Loucy (cell line): ENCODE results near the gene FHIP1A.

Experiments
- EZH2phosphoT487 ChIP-seq: fragments of 200-600 bp; IDR thresholded peaks from 2 replicates; pipeline ENCODE4 v1.6.1; 2018; ENCODE audit warnings: antibody characterized with exemption, mild to moderate bottlenecking, moderate library complexity, borderline replicate concordance
- TF ChIP-seq, protein P1 (sequence below): fragments of 200-600 bp; sonication (generic); conservative IDR thresholded peaks from 2 replicates; pipeline ENCODE4 v1.5.1; 2014; ENCODE audit warnings: mild to moderate bottlenecking, antibody characterized with exemption, low read length

GRCh38 chr4:151407466-151408379, 1.3 kb upstream of the FHIP1A start:
- TF ChIP-seq, protein P1, sequence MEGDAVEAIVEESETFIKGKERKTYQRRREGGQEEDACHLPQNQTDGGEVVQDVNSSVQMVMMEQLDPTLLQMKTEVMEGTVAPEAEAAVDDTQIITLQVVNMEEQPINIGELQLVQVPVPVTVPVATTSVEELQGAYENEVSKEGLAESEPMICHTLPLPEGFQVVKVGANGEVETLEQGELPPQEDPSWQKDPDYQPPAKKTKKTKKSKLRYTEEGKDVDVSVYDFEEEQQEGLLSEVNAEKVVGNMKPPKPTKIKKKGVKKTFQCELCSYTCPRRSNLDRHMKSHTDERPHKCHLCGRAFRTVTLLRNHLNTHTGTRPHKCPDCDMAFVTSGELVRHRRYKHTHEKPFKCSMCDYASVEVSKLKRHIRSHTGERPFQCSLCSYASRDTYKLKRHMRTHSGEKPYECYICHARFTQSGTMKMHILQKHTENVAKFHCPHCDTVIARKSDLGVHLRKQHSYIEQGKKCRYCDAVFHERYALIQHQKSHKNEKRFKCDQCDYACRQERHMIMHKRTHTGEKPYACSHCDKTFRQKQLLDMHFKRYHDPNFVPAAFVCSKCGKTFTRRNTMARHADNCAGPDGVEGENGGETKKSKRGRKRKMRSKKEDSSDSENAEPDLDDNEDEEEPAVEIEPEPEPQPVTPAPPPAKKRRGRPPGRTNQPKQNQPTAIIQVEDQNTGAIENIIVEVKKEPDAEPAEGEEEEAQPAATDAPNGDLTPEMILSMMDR = no peak
- no peak for TF ChIP-seq EZH2phosphoT487
